GM12878 (cell line): ENCODE data around the gene FGF14. TPM values are rescaled to one million over a fixed set of nuclear protein-coding genes. Genes with fewer than 3 reads are reported as not detected.

Source experiments
- ATAC-seq: fragments of 200-7000 bp; cut with Tn5 transposase; 3 replicates; pipeline ENCODE4 v1.9.1; 2020; ENCODE audit warnings: mild to moderate bottlenecking, moderate library complexity
- BruUV-seq: library from RNA; stranded (reverse); fragments of 400-500 nt; replicated peaks from 2 replicates; lab custom pipeline; 2021; lab: Mats Ljungman, UMichigan
- CTCF ChIA-PET: fragments of 300-600 bp; sonication (Branson Sonifier 250); formaldehyde crosslinking; extraction: SDS; loops from one replicate; lab custom pipeline; 2021; ENCODE audit warnings: inconsistent platforms; lab: Yijun Ruan, JAX
- POLR2A ChIA-PET: fragments of 350-600 bp; formaldehyde crosslinking; extraction: SDS; loops from one replicate; lab custom pipeline; 2021; ENCODE audit warnings: inconsistent platforms; lab: Charles Lee
- RAD21 ChIA-PET: fragments of 300-600 bp; sonication (Branson Sonifier 250); formaldehyde crosslinking; loops from one replicate; lab custom pipeline; 2023; ENCODE audit warnings: antibody characterized with exemption; ENCODE audit not compliant: unreplicated experiment; lab: Charles Lee
- SMC1A ChIA-PET: fragments of 300-600 bp; sonication (Branson Sonifier 250); formaldehyde crosslinking; loops from one replicate; lab custom pipeline; 2023; ENCODE audit not compliant: unreplicated experiment, uncharacterized antibody; lab: Charles Lee
- DNase-seq: peaks from one replicate; pipeline ENCODE4 v3.0.0-alpha.2; 2011; ENCODE audit warnings: low read depth, low spot score
- FAIRE-seq: peaks from 3 replicates; lab custom pipeline; 2011; peaks lifted over from hg19 to GRCh38; lab: Jason Lieb, UNC
- H2AFZ ChIP-seq: 2 replicates; pipeline ENCODE4 v1.6.0; 2011; ENCODE audit warnings: low read depth, low read length, control low read depth; ENCODE audit not compliant: control insufficient read depth
- H3K27ac ChIP-seq: 2 replicates; pipeline ENCODE4 v1.5.1; 2011; ENCODE audit warnings: control low read depth; ENCODE audit not compliant: control insufficient read depth, insufficient read depth
- H3K27me3 ChIP-seq, 2 experiments: replicated peaks in 1 of 2; 2 replicates each; pipeline versions ENCODE4 v1.6.0 to v1.6.1; 2011; ENCODE audit warnings: low read length in 1 of 2; ENCODE audit not compliant: control insufficient read depth in 2 of 2, insufficient read depth in 2 of 2
- H3K36me3 ChIP-seq, 2 experiments: 2 replicates each; pipeline ENCODE4 v1.5.1; 2011; ENCODE audit warnings: low read length in 1 of 2; ENCODE audit not compliant: control insufficient read depth in 2 of 2, insufficient read depth in 2 of 2
- H3K4me1 ChIP-seq: 2 replicates; pipeline ENCODE4 v1.6.1; 2011; ENCODE audit warnings: mild to moderate bottlenecking, low read length, moderate library complexity, mixed read lengths; ENCODE audit not compliant: control insufficient read depth, insufficient read depth
- H3K4me2 ChIP-seq: 2 replicates; pipeline ENCODE4 v1.6.0; 2011; ENCODE audit warnings: control low read depth; ENCODE audit not compliant: control insufficient read depth, insufficient read depth
- H3K4me3 ChIP-seq: fragments of 200-600 bp; sonication (generic); 2 replicates; pipeline ENCODE4 v1.5.1; 2016
- H3K79me2 ChIP-seq: 2 replicates; pipeline ENCODE4 v1.6.0; 2011; ENCODE audit warnings: low read length; ENCODE audit not compliant: control insufficient read depth, insufficient read depth
- H3K9ac ChIP-seq: 2 replicates; pipeline ENCODE4 v1.8.0; 2011; ENCODE audit warnings: low read length, control low read depth, mixed read lengths; ENCODE audit not compliant: control insufficient read depth, insufficient read depth
- H3K9me3 ChIP-seq: replicated peaks from 3 replicates; pipeline ENCODE4 v1.5.1; 2011; ENCODE audit warnings: mild to moderate bottlenecking, low read length; ENCODE audit not compliant: control insufficient read depth, insufficient read depth
- H4K20me1 ChIP-seq: 2 replicates; pipeline ENCODE4 v1.6.0; 2011; ENCODE audit not compliant: control insufficient read depth, insufficient read depth
- EGR1 ChIP-seq, 2 experiments: IDR thresholded peaks; 1 replicate in 1 of 2; 2 replicates in 1 of 2; pipeline ENCODE4 v1.6.1; 2011 to 2012; ENCODE audit warnings: low read depth in 2 of 2, low read length in 2 of 2, borderline replicate concordance in 1 of 2, mild to moderate bottlenecking in 1 of 2, moderate library complexity in 1 of 2
- HDGF ChIP-seq: fragments of 450-650 bp; IDR thresholded peaks from 2 replicates; pipeline ENCODE4 v1.6.1; 2016; ENCODE audit warnings: antibody characterized with exemption
- IRF5 ChIP-seq: fragments of 450-650 bp; IDR thresholded peaks from 2 replicates; pipeline ENCODE4 v1.6.1; 2017; ENCODE audit warnings: borderline replicate concordance
- MLLT1 ChIP-seq: fragments of 450-650 bp; IDR thresholded peaks from 2 replicates; pipeline ENCODE4 v1.6.1; 2016; ENCODE audit warnings: mild to moderate bottlenecking
- NR2C1 ChIP-seq: fragments of 450-650 bp; IDR thresholded peaks from 2 replicates; pipeline ENCODE4 v1.6.1; 2017; ENCODE audit warnings: antibody characterized with exemption, mild to moderate bottlenecking, moderate library complexity
- TAF1 ChIP-seq: IDR thresholded peaks from 2 replicates; pipeline ENCODE4 v1.6.1; 2011; ENCODE audit warnings: mild to moderate bottlenecking, low read depth, low read length, borderline replicate concordance
- TCF12 ChIP-seq: IDR thresholded peaks from 2 replicates; pipeline ENCODE4 v1.6.1; 2011; ENCODE audit warnings: low read depth, mild to moderate bottlenecking, low read length
- ZNF592 ChIP-seq: fragments of 450-650 bp; IDR thresholded peaks from 2 replicates; pipeline ENCODE4 v1.6.1; 2017; ENCODE audit warnings: mild to moderate bottlenecking, moderate library complexity
- ZNF687 ChIP-seq: fragments of 450-650 bp; IDR thresholded peaks from 2 replicates; pipeline ENCODE4 v1.6.1; 2017; ENCODE audit warnings: mild to moderate bottlenecking, moderate library complexity
- whole genome bisulfite sequencing: methylation state at CpG from one replicate; pipeline ENCODE4 v1.1.6; 2016; ENCODE audit warnings: low lambda C conversion rate; ENCODE audit not compliant: insufficient replicate concordance, insufficient coverage; ENCODE audit errors: missing lambda C conversion rate; 5-methylcytosine and 5-hydroxymethylcytosine counted together
- in situ Hi-C: fragments of 300-500 bp; cut with MboI; formaldehyde crosslinking; loops from 9 replicates; pipeline ENCODE4 v1.14.3; 2018; ENCODE audit warnings: mixed read lengths
- intact Hi-C: fragments of 100-400 bp; cut with micrococcal nuclease; formaldehyde crosslinking; loops from one replicate; pipeline ENCODE4 v1.14.2; 2022; ENCODE audit not compliant: unreplicated experiment
- polyA plus RNA-seq, 11 experiments: library from polyadenylated mRNA; depleted of rRNA in 4 of 11; unstranded in 6 of 11; stranded (reverse) in 5 of 11; fragments of >200 nt; fragmentation: Nextera tagmentation in 4 of 11; fragmentation: Illumina TruSeq in 1 of 11; extraction: Ambion mirVana in 4 of 11; extraction: Trizol in 1 of 11; gene quantifications; 1 replicate in 1 of 11; 2 replicates in 10 of 11; pipeline versions ENCODE4 v1.2.1 to v1.2.3, GENCODE V29; 2011 to 2016; ENCODE audit warnings: inconsistent platforms in 2 of 11, missing spikeins in 2 of 11, low read depth in 1 of 11
- total RNA-seq, 4 experiments: library from RNA; depleted of rRNA in 3 of 4; stranded (reverse); fragments of >200 nt in 3 of 4; fragmentation: Illumina TruSeq in 1 of 4; extraction: Trizol in 1 of 4; gene quantifications; 2 replicates each; pipeline versions ENCODE4 v1.2.1 to v1.2.3, GENCODE V29; 2013 to 2021

FGF14 gene
- total and polyA plus RNA-seq, 10 of the 15 experiments (the other 5 are each of a cell fraction or from before 2014, with no cell fraction given) = under 0.01 to 0.44 (median 0.04) TPM

- Histone ChIP-seq H3K9me3 (no peaks in the 10 kb centered on the region), H2AFZ (no peak overlapping the region), H3K27me3 (no peaks in the 10 kb centered on the region), H3K4me1 (no peaks in the 10 kb centered on the region), H4K20me1 (no peaks in the 10 kb centered on the region), H3K36me3 (no peaks in the 10 kb centered on the region), H3K79me2 (no peaks in the 10 kb centered on the region), H3K4me2 (no peak overlapping the region), H3K27ac (no peak overlapping the region), H3K9ac (no peak overlapping the region), H3K4me3 (no peak overlapping the region)
- TF ChIP-seq NR2C1 (no peak), TCF12 (no peak), TAF1 (no peak), IRF5 (no peak), MLLT1 (no peak), HDGF (no peak), ZNF592 (no peak), ZNF687 (no peak), EGR1 (IDR thresholded peaks at IDR 0.05; ENCODE audit: borderline replicate concordance in 1 of 2, low read depth in 2 of 2, low read length in 2 of 2) (no peak)
- in situ Hi-C loops = no loop called here
- DNase-seq (no peak), ATAC-seq (no peak), FAIRE-seq (no peak)
- no TSS peak for BruUV-seq
- ChIA-PET RAD21 (no interaction called here), CTCF (no interaction called here), POLR2A (no interaction called here), SMC1A (interaction anchor here (0.7 to 1.5 kb wide), 3 partner anchors 9 to 41 kb away, joined by 3 read pairs; no protein-coding TSS in a partner anchor)
- 19% methylated on average over 2 of the region's 2 CpGs for WGBS
- intact Hi-C loops = no loop called here
These were observed 75.3 kb downstream of the FGF14 start for GRCh38 chr13:102326381-102327118.
